Right renal pelvis (tissue), 4 donors: ENCODE measurements around the gene OSCP1. TPM values are rescaled to one million over a fixed set of nuclear protein-coding genes. Genes with fewer than 3 reads are reported as not detected.
"Not testable (repeated sequence)": the region's sequence is repeated elsewhere in the genome, so short reads cannot be mapped to it uniquely, and the experiment has no call there.

ENCODE experiments used
- DNase-seq, 4 donors: peaks; one replicate each; pipeline ENCODE4 v3.0.0-alpha.2; 2013; ENCODE audit warnings: low read depth in 4 of 4, low spot score in 3 of 4, missing footprints in 1 of 4
- polyA plus RNA-seq, 4 donors: library from polyadenylated mRNA; unstranded; fragments of 120-200 nt; gene quantifications; one replicate each; pipeline ENCODE4 v1.2.1, GENCODE V29; 2013; ENCODE audit not compliant: insufficient read length in 4 of 4

OSCP1 gene, protein sequence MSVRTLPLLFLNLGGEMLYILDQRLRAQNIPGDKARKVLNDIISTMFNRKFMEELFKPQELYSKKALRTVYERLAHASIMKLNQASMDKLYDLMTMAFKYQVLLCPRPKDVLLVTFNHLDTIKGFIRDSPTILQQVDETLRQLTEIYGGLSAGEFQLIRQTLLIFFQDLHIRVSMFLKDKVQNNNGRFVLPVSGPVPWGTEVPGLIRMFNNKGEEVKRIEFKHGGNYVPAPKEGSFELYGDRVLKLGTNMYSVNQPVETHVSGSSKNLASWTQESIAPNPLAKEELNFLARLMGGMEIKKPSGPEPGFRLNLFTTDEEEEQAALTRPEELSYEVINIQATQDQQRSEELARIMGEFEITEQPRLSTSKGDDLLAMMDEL
- 10 to 100 TPM; 20.0 to 25.8 (median 22.2) TPM for polyA plus RNA-seq

DNA sequence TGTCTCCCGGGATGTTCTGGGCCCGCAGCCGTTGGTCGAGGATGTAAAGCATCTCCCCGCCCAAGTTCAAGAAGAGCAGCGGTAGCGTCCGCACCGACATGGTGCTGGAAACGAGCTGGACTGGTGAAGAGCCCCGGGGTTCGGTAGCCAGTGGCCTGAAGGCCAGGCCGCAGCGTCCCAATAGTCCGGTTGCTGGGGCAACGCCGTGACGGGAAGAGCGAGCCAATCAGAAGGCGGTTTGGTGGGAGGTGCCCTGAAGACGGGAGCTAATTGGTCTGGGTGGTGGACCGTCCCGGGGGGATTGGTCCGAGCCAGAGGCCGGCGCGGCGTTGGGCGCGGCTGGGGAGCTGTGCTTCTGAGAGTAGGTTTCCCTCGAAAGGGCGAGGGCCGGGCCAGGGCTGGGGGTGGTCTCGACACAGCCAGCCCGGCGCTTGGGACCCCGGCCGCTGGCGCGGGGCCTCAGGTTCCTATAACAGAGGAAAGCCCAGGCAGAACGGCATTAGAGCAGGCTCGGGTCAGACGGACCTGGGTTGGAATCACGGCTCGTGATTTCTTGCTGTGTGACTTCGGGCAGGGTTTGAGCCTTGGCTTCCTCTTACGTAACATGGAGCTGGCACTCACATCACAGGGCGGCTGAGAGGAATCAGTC lies at the start of gene OSCP1:
Gene OSCP1 (minus strand): TSS at position 182 of the 649 bp plus-strand sequence. CDS start 82 bp downstream, at position 100.
- peak; percentile 93 to 98 (median 96) for DNase-seq

DNA sequence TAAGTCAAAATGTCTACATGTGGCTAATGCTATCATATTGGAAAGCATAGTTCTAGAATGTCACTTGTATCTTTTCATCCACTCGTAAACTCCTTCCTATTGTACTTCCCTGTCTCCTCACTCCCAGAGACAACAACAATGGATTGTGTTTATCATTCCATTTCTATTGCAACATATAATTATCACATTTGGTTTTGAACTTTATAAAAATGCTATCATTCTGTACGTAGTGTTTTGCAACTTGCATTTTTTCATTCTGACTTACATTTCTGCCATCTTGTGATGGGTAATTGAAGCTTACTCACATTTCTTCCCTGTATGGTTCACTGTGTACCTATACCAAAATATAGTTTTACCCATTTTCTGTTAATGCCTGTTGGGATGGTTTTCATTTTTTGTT lies 47.0 kb upstream of the OSCP1 start:
- no peak for DNase-seq

- no peak for DNase-seq
These were observed 44.7 kb upstream of the OSCP1 start for GRCh38 chr1:36494971-36495370.

GRCh38 chr1:36493524-36493923 lies 43.3 kb upstream of the OSCP1 start:
- DNase-seq: no peak

- no peak for DNase-seq
These were observed 42.2 kb upstream of the OSCP1 start for GRCh38 chr1:36492491-36492890.

DNA sequence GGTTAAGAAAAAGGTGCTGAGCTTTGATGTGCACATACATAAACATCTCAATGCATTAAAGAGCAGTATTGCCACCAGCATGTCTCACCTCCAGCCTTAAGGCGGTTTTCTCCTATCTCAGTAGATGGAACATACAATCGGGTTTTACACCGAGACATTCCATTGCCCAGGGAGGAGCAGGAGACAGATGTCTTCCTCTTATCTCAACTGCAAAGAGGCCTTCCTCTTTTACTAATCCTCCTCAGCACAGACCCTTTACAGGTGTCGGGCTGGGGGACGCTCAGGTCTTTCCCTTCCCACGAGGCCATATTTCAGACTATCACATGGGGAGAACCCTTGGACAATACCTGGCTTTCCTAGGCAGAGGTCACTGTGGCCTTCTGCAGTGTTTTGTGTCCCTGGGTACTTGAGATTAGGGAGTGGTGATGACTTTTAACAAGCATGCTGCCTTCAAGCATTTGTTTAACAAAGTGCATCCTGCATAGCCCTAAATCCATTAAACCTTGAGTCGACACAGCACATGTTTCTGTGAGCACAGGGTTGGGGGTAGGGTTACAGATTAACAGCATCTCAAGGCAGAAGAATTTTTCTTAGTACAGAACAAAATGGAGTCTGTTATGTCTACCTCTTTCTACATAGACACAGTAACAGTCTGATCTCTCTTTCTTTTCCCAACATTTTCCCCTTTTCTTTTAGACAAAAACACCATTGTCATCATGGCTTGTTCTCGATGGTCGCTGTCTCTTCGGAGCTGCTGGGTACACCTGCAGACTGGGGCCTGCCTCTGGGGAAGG lies 39.2 kb upstream of the OSCP1 start:
- not testable (repeated sequence) for DNase-seq

- DNase-seq: no peak
These were observed 37.7 kb upstream of the OSCP1 start for GRCh38 chr1:36487906-36488305.

DNA sequence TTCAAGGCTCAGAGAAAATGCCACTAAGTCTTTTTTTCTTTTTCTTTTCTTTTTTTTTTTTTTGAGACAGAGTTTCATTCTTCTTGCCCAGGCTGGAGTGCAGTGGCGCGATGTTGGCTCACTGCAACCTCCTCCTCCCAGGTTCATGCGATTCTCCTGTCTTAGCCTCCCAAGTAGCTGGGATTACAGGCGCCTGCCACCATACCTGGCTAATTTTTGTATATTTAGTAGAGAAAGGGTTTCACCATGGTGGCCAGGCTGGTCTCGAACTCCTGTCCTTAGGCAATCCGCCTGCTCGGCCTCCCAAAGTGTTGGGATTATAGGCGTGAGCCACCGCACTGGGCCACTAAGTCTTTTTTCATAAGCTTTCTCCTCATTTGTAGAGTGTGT lies 37.1 kb upstream of the OSCP1 start:
- not testable (repeated sequence) for DNase-seq

GRCh38 chr1:36486439-36487335 lies 36.4 kb upstream of the OSCP1 start:
- no peak for DNase-seq

DNA sequence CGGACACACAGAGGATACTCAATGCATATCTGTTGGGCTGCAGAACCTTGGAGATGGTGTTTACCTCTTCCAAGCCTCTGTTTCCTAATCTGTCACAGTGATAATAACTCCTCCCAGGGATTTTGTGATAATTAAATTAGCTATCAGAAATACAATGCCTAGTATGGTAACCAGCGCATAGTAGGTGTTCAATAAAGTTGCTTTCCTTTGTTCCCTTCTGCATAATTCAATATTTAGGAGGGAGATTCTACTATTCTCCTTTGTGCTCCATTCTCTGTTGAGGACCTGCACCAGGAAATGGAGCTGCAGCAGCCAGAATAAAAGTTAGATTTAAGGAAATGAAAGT lies 35.8 kb upstream of the OSCP1 start:
- DNase-seq: no peak

GRCh38 chr1:36484099-36484498 lies 33.8 kb upstream of the OSCP1 start:
- no peak for DNase-seq

- no peak for DNase-seq
These were observed 32.6 kb upstream of the OSCP1 start, which contains the start of gene CSF3R for GRCh38 chr1:36482724-36483388. CSF3R (minus strand) TSS chr1:36482913; CDS start chr1:36479496, 3,417 bp downstream.

- DNase-seq: no peak
These were observed 31.8 kb upstream of the OSCP1 start for GRCh38 chr1:36481771-36482723.

DNA sequence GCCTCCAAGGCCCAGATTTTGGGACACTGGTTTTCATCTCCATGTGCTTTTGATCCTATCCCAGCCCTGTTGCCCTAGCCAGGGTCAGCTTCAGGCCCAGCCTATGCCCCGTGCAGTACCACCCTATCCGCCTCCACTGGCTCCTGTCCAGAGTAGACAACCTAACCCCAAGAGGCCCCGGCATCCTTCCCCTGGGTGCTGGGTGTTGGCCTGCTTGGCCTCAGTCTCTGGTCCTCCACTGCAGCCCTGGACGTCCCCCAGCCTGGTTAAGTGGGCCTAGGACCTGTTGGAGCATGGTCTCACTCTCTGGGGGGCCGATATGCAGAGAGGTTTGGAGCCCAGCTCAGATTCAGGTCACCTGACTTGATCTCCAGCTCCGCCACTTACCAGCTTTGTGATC lies 30.8 kb upstream of the OSCP1 start:
- no peak for DNase-seq

DNA sequence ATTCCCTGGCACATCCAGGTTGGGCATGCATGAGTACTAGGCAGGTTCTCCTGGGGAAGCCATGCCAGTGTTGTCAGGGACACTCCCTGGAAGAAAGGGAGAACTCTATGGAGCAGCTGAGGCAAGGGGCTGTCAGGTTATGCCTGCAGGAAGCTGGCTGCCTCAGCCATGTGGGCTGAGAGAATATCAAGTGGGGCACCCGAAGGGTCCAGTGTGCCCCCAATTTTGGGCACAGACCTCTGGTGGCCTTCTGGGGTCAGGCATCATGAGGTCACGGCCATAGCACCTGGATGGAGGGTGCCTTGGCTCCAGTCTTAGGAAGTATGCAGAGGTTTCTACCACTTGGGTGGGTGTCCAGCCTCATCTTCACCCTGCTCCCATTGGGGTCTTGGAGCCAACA lies 29.9 kb upstream of the OSCP1 start:
- DNase-seq: no peak

- DNase-seq: no peak
These were observed 29.3 kb upstream of the OSCP1 start for GRCh38 chr1:36479505-36480051.

- not testable (repeated sequence) for DNase-seq
These were observed 27.4 kb upstream of the OSCP1 start for GRCh38 chr1:36477615-36478014.

- DNase-seq: no peak
These were observed 26.7 kb upstream of the OSCP1 start for GRCh38 chr1:36476945-36477344.
